AG09319 (cell line): ENCODE results near the gene APOH.

Experiments used
- DNase-seq: peaks from one replicate; pipeline ENCODE4 v3.0.0-alpha.2; 2010; ENCODE audit warnings: low read depth; ENCODE audit errors: extremely low read depth
- CTCF ChIP-seq: IDR thresholded peaks from 2 replicates; pipeline ENCODE4 v1.5.1; 2011; ENCODE audit warnings: low read depth, mild to moderate bottlenecking, inconsistent platforms, low read length, moderate library complexity

APOH gene

GRCh38 chr17:66270106-66270505 lies 40.9 kb upstream of the APOH start:
- DNase-seq, result no peak
- no peak for TF ChIP-seq CTCF

DNA sequence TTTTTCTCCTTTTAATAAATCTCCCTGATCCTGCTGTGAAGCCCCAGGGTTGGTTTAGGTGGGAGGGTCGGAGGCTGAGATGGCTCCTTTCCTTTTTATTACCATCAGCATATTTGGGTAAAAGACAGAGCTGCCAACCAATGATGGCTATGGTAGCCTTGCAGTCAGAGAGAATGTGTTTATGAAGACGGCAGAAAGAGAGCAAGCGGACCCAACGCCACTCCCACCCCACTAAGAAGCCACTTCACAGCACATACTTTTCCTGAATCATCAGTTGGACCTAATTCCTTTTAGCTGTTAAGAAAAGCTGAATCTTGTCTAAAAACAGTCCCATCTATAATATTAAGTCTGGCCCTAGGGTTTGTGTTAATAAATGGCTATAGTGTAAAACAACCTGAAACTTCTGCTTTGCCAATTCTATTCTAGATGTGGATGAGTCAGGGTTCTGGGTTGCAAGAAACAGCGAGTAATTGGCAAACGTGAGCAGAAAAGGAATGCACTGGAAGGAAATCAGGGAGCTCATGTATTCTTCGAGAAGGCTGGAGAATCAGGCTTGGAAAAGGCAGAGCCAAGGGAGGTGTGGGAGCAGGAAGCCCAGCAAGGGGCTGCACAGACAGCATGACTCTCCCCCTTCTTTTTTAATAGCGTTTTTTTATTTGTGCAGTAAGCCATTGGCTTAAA lies 39.2 kb upstream of the APOH start:
- no peak for TF ChIP-seq CTCF
- DNase-seq, result peak; percentile 47

GRCh38 chr17:66264696-66265095 lies 35.5 kb upstream of the APOH start:
- DNase-seq, result no peak
- no peak for TF ChIP-seq CTCF

DNA sequence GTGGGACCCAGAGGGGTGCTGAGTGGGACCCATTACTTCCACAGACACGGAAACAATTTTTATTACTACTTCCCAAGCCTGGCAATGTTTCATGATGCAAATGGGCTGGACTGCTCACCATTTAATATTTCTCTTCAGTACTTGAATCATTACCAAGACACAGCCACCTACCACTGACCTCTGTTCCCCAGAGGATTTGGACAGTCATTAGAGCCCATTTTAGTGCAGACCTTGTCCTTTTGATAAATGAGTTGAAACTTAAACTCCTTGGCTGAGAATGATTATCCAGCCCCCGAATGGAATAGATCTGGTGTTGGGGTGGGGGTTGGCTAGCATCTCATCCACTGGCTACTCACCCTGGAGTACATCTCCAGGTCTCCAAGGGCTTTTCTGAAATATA lies 33.6 kb upstream of the APOH start:
- TF ChIP-seq CTCF, result no peak
- DNase-seq, result no peak

DNA sequence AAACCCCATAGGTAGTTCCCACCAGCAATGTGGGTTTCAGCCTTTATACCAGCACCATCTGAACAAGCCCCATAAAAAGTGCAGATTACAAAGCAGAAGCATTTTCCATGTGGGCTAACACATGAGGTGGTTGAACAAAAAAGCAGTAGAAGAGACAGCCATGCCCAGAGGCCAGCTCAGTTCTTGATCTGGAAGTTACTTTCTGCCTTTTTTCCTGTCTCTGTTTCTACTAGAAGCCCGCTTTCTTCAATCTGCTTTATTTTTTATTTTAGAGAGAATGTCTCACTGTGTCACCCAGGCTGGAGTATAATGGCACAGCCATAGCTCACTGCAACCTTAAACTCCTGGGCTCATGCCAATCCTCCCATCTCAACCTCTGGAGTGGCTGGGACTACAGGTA lies 31.5 kb upstream of the APOH start:
- TF ChIP-seq CTCF, result no peak
- no peak for DNase-seq

GRCh38 chr17:66260275-66260674 lies 31.1 kb upstream of the APOH start:
- DNase-seq, result no peak

GRCh38 chr17:66255527-66255971 lies 26.3 kb upstream of the APOH start:
- TF ChIP-seq CTCF, result no peak

More at GRCh38 chr17:66260275-66260674, 31.1 kb upstream of the APOH start:
- no peak for TF ChIP-seq CTCF

More at GRCh38 chr17:66255527-66255971, 26.3 kb upstream of the APOH start:
- no peak for DNase-seq
